ENCODE measurements around the gene SULT2B1. TPM values are rescaled to one million over a fixed set of nuclear protein-coding genes. Genes with fewer than 3 reads are reported as not detected.
A peak's percentile ranks its signal among the peaks of the same experiment; 100 is the strongest.

Gene SULT2B1
- total and polyA plus RNA-seq, 2 donors (not counting 1 experiment from before 2014, with no cell fraction given) = 0.10 to 0.33 TPM

DNA sequence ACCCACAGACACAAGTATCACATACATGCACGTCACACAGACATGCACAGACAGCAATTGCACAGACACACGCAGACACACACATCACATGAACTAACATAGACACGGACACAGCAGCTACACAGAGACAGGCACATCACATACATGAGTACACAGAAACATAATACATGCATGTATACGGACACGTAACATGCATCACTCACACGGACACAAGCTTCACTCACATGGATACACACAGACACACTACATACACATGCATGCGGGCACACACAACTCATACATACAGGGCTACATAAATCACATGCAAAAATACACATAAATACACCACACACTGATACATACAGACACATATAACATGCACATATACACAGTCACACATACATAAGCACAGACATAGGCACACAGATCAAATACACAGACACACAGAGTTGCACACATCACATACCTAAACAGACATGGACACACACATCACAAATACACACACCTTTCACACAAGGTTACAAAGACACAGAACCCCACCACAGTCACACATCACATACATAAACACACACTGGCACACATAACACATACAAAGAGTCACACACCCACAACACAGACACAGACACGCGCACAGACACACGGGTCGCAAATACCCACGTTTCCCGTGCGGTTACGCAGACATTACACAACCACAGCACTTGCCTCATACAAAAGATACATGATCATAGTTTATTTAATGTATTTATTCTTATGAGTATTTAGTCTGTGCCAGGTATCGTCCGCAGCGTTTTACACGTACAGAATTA is 39.3 kb upstream of the SULT2B1 start:
- peaks cover 19% of the 10 kb centered on the region for H3K27me3 ChIP-seq (ENCODE audit: control insufficient read depth, insufficient read depth, low read length)
- H3K4me2 ChIP-seq (ENCODE audit: extremely low read depth, insufficient read depth, low read length) = no peak overlapping the region

DNA sequence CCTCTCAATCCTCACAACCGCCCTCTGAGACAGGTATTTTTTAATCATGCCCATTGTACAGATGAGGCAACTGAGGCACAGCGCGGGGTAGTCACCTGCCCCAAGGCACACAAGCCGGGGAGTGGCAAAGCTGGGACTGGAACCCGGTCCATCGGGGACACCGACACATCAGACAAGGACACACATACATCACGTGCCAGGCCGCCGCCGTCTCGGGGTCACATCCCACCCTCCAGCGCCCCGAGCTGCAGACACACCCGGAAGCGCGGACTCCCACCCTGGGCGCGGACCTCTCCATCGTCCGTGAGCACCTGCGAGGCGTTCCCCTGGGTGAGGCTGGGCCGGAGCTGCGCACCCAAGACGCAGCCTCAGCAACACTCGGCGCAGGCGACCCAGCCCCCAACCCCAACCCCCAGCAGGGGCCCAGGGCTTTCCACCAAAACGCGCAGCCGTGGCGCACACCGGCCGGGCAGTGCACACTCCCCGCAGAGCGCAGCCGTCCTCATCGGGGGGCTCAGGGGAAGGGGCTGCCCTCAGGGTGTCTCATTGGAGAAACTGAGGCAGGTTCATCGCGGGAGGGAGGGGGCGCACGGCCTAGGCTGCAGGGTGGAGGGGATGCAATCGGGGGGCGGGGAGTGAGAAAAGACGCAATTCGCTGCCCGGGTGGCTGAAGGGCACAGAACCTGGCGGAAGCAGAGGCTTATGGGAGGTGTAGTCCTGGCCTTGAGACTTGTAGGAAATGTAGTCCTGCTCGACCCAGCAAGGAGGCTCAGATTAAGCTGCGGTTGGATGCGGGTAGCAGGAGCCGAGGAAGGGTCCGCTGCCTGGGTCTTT is 38.5 kb upstream of the SULT2B1 start:
- Histone ChIP-seq H3K36me3 (ENCODE audit: control insufficient read depth, insufficient read depth, low read length) (no peaks in the 10 kb centered on the region), H3K79me2 (ENCODE audit: control insufficient read depth, insufficient read depth, low read length) (no peaks in the 10 kb centered on the region), H3K4me1 (ENCODE audit: control insufficient read depth, extremely low read depth, insufficient read depth, low read length) (peaks cover 2% of the 10 kb centered on the region), H3K27ac (ENCODE audit: insufficient read depth, low read length) (no peak overlapping the region), H3K4me3 (replicated peaks in 1 of 4; ENCODE audit: control extremely low read depth in 1 of 4, insufficient read depth in 1 of 4, low read depth in 3 of 4, low read length in 4 of 4) (peak overlapping the region; percentile 32 to 59 (median 41)), H3K9ac (ENCODE audit: insufficient read depth, low read length) (no peak overlapping the region), H2AFZ (ENCODE audit: low read length) (peak overlapping the region; percentile 16), H3K9me3 (ENCODE audit: control insufficient read depth, insufficient read depth, low read depth, low read length) (no peaks in the 10 kb centered on the region), H4K20me1 (ENCODE audit: control insufficient read depth, extremely low read depth, insufficient read depth, low read length) (no peaks in the 10 kb centered on the region), H3K4me2 (ENCODE audit: extremely low read depth, insufficient read depth, low read length) (peak overlapping the region; percentile 79), H3K27me3 (ENCODE audit: control insufficient read depth, insufficient read depth, low read length) (peaks cover 19% of the 10 kb centered on the region)
- TF ChIP-seq EZH2 (IDR thresholded peaks at IDR 0.05; ENCODE audit: low read length, missing control alignments) = no peak
- TF ChIP-seq, protein P1, sequence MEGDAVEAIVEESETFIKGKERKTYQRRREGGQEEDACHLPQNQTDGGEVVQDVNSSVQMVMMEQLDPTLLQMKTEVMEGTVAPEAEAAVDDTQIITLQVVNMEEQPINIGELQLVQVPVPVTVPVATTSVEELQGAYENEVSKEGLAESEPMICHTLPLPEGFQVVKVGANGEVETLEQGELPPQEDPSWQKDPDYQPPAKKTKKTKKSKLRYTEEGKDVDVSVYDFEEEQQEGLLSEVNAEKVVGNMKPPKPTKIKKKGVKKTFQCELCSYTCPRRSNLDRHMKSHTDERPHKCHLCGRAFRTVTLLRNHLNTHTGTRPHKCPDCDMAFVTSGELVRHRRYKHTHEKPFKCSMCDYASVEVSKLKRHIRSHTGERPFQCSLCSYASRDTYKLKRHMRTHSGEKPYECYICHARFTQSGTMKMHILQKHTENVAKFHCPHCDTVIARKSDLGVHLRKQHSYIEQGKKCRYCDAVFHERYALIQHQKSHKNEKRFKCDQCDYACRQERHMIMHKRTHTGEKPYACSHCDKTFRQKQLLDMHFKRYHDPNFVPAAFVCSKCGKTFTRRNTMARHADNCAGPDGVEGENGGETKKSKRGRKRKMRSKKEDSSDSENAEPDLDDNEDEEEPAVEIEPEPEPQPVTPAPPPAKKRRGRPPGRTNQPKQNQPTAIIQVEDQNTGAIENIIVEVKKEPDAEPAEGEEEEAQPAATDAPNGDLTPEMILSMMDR (conservative IDR thresholded peaks at IDR 0.05 in 1 of 2, IDR thresholded peaks at IDR 0.05 in 1 of 2; ENCODE audit: low read depth in 1 of 2, low read length in 2 of 2) = no peak
- DNase-seq (ENCODE audit: low read depth in 2 of 2) = peak; percentile 61 to 62

More for the DNA sequence above, 39.3 kb upstream of the SULT2B1 start:
- Histone ChIP-seq H3K79me2 (ENCODE audit: control insufficient read depth, insufficient read depth, low read length) (no peaks in the 10 kb centered on the region), H3K4me1 (ENCODE audit: control insufficient read depth, extremely low read depth, insufficient read depth, low read length) (peaks cover 2% of the 10 kb centered on the region), H3K9me3 (ENCODE audit: control insufficient read depth, insufficient read depth, low read depth, low read length) (no peaks in the 10 kb centered on the region), H3K36me3 (ENCODE audit: control insufficient read depth, insufficient read depth, low read length) (no peaks in the 10 kb centered on the region), H2AFZ (ENCODE audit: low read length) (no peak overlapping the region), H3K4me3 (replicated peaks in 1 of 4; ENCODE audit: control extremely low read depth in 1 of 4, insufficient read depth in 1 of 4, low read depth in 3 of 4, low read length in 4 of 4) (no peak overlapping the region), H3K27ac (ENCODE audit: insufficient read depth, low read length) (no peak overlapping the region), H3K9ac (ENCODE audit: insufficient read depth, low read length) (no peak overlapping the region), H4K20me1 (ENCODE audit: control insufficient read depth, extremely low read depth, insufficient read depth, low read length) (no peaks in the 10 kb centered on the region)
- no peak for DNase-seq (ENCODE audit: low read depth in 2 of 2)
- TF ChIP-seq, protein P1 (conservative IDR thresholded peaks at IDR 0.05 in 1 of 2, IDR thresholded peaks at IDR 0.05 in 1 of 2; ENCODE audit: low read depth in 1 of 2, low read length in 2 of 2) = no peak
- TF ChIP-seq EZH2 (IDR thresholded peaks at IDR 0.05; ENCODE audit: low read length, missing control alignments) = peak; percentile 89

GRCh38 chr19:48514123-48514458 is 37.9 kb upstream of the SULT2B1 start:
- H2AFZ ChIP-seq (ENCODE audit: low read length) = no peak overlapping the region
- peak overlapping the region in 1 of 4 experiments; percentile 47 for H3K4me3 ChIP-seq (replicated peaks in 1 of 4; ENCODE audit: control extremely low read depth in 1 of 4, insufficient read depth in 1 of 4, low read depth in 3 of 4, low read length in 4 of 4)

More at GRCh38 chr19:48514123-48514458, 37.9 kb upstream of the SULT2B1 start:
- no peak for TF ChIP-seq EZH2 (IDR thresholded peaks at IDR 0.05; ENCODE audit: low read length, missing control alignments)
- TF ChIP-seq, protein P1 (conservative IDR thresholded peaks at IDR 0.05 in 1 of 2, IDR thresholded peaks at IDR 0.05 in 1 of 2; ENCODE audit: low read depth in 1 of 2, low read length in 2 of 2) = no peak
- Histone ChIP-seq H3K9ac (ENCODE audit: insufficient read depth, low read length) (no peak overlapping the region), H3K27ac (ENCODE audit: insufficient read depth, low read length) (no peak overlapping the region), H3K4me1 (ENCODE audit: control insufficient read depth, extremely low read depth, insufficient read depth, low read length) (peaks cover 2% of the 10 kb centered on the region), H3K9me3 (ENCODE audit: control insufficient read depth, insufficient read depth, low read depth, low read length) (no peaks in the 10 kb centered on the region), H3K27me3 (ENCODE audit: control insufficient read depth, insufficient read depth, low read length) (peaks cover 19% of the 10 kb centered on the region), H3K36me3 (ENCODE audit: control insufficient read depth, insufficient read depth, low read length) (no peaks in the 10 kb centered on the region), H3K4me2 (ENCODE audit: extremely low read depth, insufficient read depth, low read length) (peak overlapping the region; percentile 79), H3K79me2 (ENCODE audit: control insufficient read depth, insufficient read depth, low read length) (no peaks in the 10 kb centered on the region), H4K20me1 (ENCODE audit: control insufficient read depth, extremely low read depth, insufficient read depth, low read length) (no peaks in the 10 kb centered on the region)
- no peak for DNase-seq (ENCODE audit: low read depth in 2 of 2)

Measured in fibroblast of lung (primary cell).